Thymus (tissue), 11 donors: ENCODE data around the gene TRAPPC3. TPM values are rescaled to one million over a fixed set of nuclear protein-coding genes. Genes with fewer than 3 reads are reported as not detected.

Experiments used
- DNase-seq, 9 donors: peaks; one replicate each; pipeline ENCODE4 v3.0.0-alpha.2; 2013; ENCODE audit warnings: low spot score in 9 of 9, low read depth in 6 of 9, missing footprints in 1 of 9
- H3K27ac ChIP-seq, 2 donors: one replicate each; pipeline ENCODE4 v1.5.1; 2013; ENCODE audit warnings: control low read depth in 1 of 2, low read depth in 1 of 2, low read length in 1 of 2, mild to moderate bottlenecking in 1 of 2, moderate library complexity in 1 of 2
- H3K27me3 ChIP-seq, 2 donors: one replicate each; pipeline ENCODE4 v1.5.1; 2013; ENCODE audit warnings: low read length in 1 of 2; ENCODE audit not compliant: control insufficient read depth in 2 of 2, insufficient read depth in 1 of 2
- H3K36me3 ChIP-seq, 2 donors: one replicate each; pipeline ENCODE4 v1.5.1; 2013; ENCODE audit warnings: low read length in 1 of 2, mild to moderate bottlenecking in 1 of 2, moderate library complexity in 1 of 2; ENCODE audit not compliant: control insufficient read depth in 2 of 2, insufficient read depth in 2 of 2
- H3K4me1 ChIP-seq, 2 donors: one replicate each; pipeline ENCODE4 v1.5.1; 2013; ENCODE audit warnings: low read length in 2 of 2; ENCODE audit not compliant: control insufficient read depth in 2 of 2, insufficient read depth in 2 of 2
- H3K4me3 ChIP-seq, 2 donors: one replicate each; pipeline ENCODE4 v1.5.1; 2013; ENCODE audit warnings: low read length in 2 of 2, control low read depth in 1 of 2, mild to moderate bottlenecking in 1 of 2
- H3K9me3 ChIP-seq, 2 donors: one replicate each; pipeline ENCODE4 v1.5.1; 2013; ENCODE audit warnings: low read length in 1 of 2, mild to moderate bottlenecking in 1 of 2; ENCODE audit not compliant: control insufficient read depth in 2 of 2, insufficient read depth in 1 of 2
- WGBS: extraction: QIAGEN DNeasy Blood & Tissue Kit; methylation state at CpG from one replicate; pipeline ENCODE4 v1.1.7; 2013; 5-methylcytosine and 5-hydroxymethylcytosine counted together
- polyA plus RNA-seq: library from polyadenylated mRNA; stranded (reverse); fragments of 200-250 nt; gene quantifications from one replicate; pipeline ENCODE4 v1.2.3, GENCODE V29; 2013
- total RNA-seq: library from RNA; stranded (reverse); fragments of 120-200 nt; gene quantifications from one replicate; pipeline ENCODE4 v1.2.4, GENCODE V29; 2013
- donor health status: healthy.

Gene TRAPPC3
- total and polyA plus RNA-seq, 2 donors = 73.6 to 77.7 TPM

DNA sequence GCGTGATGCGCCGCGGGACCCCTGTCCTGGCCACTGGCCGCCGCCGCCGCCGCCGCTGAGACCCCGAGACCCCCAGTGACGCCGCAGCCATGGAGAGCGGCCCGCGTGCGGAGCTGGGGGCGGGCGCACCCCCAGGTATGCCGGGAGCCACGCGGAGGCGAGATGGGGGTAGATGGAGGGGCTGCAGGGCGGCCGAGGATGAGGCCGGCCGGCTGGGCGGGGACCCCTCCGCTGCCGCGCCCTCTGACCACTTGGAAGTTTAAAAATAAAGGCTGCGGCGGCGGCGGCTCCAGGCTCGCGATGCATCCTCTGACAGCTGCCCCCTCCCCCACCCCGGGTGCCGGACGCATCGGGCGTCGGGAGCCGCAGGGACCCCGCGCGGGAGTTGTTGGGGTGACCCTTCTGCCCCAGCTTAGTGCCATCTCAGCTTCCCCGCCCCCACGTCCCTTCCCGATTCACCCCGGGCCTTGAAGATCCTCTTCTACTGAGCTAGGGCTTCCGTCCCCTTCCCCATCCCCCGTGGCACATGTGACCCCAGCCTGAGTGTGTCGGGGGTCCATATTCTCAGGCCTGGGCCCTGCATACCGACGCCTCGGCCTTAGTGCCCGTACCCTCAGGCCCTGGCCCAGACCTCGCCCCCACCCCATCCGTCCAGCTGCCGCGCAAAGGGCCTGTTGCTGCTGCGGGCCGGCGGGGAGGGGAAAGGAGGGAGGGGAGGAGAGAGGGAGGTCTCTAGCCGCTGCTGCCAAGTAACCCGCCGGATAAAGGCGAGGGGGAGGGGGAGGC lies 7.2 kb upstream of the TRAPPC3 start:
- peak overlapping the region; percentile 92 to 99 for H3K4me3 ChIP-seq
- H3K27ac ChIP-seq = peak overlapping the region; percentile 83 to 95
- peaks cover 0 to 14% of the 10 kb centered on the region in 2 donors for H3K36me3 ChIP-seq
- DNase-seq = peak in 5 of 9 donors; percentile 54 to 84 (median 65)
- H3K9me3 ChIP-seq = peaks cover 1 to 4% of the 10 kb centered on the region in 2 donors
- WGBS = under 1% methylated on average over 69 of the region's 69 CpGs
- H3K27me3 ChIP-seq = no peaks in the 10 kb centered on the region
- H3K4me1 ChIP-seq = peaks cover 40 to 69% of the 10 kb centered on the region in 2 donors

DNA sequence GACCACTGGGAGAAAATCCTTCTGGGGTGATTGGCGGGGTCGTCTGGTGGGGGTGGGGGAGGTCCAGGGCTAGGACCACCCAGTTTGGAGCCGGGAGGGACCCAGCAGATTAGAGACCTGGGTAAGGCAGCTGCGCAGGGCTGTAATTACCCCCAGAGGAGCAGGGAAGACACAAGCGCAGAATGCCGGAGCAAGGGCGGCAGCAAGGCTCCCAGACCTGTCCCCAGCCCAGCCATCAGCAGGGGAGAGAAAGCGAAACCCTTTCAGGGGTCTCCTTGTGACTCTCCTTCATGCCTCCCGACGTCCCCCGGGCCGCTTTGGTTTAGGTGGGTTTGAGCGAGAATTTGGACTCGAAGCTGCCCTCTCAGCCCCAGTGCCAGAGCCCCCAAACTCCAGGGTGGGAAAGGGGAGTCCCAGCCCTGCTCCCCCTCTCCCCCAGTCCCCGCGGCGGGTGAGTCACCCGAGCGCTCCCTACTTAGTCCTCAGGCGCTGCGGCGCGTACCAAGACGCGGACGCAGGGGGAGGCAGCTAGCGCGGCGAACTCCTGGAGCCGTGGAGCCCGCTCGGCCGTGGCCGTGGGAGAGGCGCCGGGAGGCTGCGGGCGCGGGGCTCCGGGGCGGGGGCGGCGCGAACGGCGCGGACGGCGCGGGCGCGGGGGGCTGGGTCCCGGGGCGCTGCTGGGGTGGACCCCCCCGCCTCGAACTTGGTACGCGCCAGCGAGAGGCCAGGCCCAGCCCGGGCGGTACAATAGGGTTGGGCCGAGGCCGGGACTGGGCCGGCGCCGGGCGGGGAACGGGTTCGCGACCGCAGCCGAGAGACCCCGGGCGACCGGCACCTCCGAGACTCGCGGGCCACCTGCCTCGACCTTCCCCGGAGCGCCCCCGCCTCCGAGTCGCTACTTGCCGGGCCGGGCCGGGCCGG lies 6.4 kb upstream of the TRAPPC3 start, which contains the start of gene MAP7D1:
MAP7D1 (plus strand) TSS at position 753 of the 921 bp plus-strand sequence. CDS start 258 bp downstream, outside the sequence.
- Histone ChIP-seq H3K27me3 (no peaks in the 10 kb centered on the region), H3K27ac (peak within 1 kb of the TSS; percentile 92 to 95), H3K36me3 (peaks cover 0 to 14% of the 10 kb centered on the region in 2 donors), H3K4me3 (peak within 1 kb of the TSS; percentile 92 to 99), H3K9me3 (peaks cover 1% of the 10 kb centered on the region in 2 donors), H3K4me1 (peaks cover 37 to 69% of the 10 kb centered on the region in 2 donors)
- DNase-seq = peak in 5 of 9 donors; percentile 57 to 89 (median 81)
- WGBS = under 1% methylated on average over 88 of the region's 88 CpGs

DNA sequence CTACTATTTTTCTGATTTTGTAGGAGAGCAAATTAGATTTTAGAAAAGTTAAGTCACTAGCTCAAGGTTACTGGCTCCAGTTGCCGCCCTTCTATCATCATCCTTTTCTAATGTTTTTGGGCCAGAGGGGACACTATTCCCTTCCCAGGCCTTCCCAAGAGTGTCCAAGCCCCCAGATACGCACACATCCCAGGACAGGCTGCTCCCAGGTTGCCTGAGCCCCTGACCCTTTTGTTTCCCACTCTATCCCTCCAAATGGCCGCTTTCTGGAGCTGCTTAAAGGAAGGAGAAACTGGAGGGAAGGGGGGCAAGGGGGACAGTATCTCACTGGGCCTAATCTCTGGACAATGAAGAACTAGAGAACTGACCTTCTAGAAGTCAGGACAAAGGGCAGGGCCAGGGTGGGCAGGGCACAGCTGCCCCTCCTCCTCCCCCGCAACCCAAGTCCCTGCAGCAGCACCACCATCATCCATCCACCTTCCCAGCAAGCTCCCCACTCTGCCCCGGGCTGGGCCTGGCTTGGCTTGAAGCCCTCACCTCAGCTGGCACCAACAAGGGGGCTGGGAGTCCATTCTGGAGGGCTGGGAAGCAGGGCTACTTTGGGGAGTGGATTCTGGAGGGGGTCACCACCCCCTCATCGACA lies 5.6 kb upstream of the TRAPPC3 start:
- Histone ChIP-seq H3K4me3 (peak overlapping the region; percentile 90 to 99), H3K4me1 (peaks cover 33 to 69% of the 10 kb centered on the region in 2 donors), H3K27ac (peak overlapping the region; percentile 92 to 95), H3K9me3 (no peaks in the 10 kb centered on the region), H3K27me3 (no peaks in the 10 kb centered on the region), H3K36me3 (peaks cover 0 to 13% of the 10 kb centered on the region in 2 donors)
- WGBS = 50% methylated on average over 6 of the region's 6 CpGs
- peak in 1 of 9 donors; percentile 36 for DNase-seq

DNA sequence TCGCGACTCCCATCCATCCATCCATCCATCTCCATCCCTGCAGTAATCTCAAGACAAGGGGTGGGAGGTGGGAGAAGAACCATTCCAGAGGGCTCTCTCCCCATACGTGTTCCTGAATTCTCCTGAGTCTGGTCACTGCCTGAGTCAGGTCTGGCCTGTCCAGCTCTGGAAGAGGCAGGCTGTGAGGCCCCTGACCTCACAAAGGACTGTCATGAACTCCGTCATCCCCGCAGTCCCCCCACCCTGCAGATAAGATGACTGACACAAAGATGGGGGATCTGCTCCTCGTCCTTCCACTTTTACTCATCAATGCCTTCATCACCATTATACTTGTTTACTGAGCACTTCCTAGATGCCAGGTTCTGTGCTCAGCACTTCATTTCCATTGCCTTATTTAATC lies 5.0 kb upstream of the TRAPPC3 start:
- Histone ChIP-seq H3K9me3 (no peaks in the 10 kb centered on the region), H3K27me3 (no peaks in the 10 kb centered on the region), H3K36me3 (peaks cover 0 to 7% of the 10 kb centered on the region in 2 donors), H3K4me1 (peaks cover 36 to 67% of the 10 kb centered on the region in 2 donors), H3K4me3 (no peak overlapping the region), H3K27ac (no peak overlapping the region)
- WGBS = 98% methylated on average over 6 of the region's 6 CpGs
- DNase-seq = no peak

DNA sequence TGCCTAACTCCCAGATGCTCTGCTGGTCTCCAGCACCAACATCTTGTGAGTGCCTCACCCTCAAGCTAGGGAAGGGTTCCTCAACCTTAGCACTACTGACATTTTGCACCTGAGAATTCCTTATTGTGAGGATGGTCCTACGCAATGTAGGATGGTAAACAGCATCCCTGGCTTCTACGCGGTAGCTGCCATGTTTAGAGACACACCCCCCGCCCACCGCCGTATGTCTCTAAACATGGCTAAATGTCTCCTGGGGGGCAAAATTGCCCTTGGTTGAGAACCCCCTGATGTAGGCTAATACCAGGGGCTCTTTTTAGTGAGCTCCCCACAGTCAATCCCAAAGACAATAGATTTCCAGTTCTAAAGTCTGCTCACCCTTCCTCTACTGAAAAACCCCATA lies 4.2 kb upstream of the TRAPPC3 start:
- Histone ChIP-seq H3K27ac (no peak overlapping the region), H3K36me3 (peaks cover 0 to 5% of the 10 kb centered on the region in 2 donors), H3K27me3 (no peaks in the 10 kb centered on the region), H3K9me3 (no peaks in the 10 kb centered on the region), H3K4me3 (no peak overlapping the region), H3K4me1 (peaks cover 35 to 63% of the 10 kb centered on the region in 2 donors)
- no peak for DNase-seq
- WGBS = 98% methylated on average over 6 of the region's 6 CpGs

DNA sequence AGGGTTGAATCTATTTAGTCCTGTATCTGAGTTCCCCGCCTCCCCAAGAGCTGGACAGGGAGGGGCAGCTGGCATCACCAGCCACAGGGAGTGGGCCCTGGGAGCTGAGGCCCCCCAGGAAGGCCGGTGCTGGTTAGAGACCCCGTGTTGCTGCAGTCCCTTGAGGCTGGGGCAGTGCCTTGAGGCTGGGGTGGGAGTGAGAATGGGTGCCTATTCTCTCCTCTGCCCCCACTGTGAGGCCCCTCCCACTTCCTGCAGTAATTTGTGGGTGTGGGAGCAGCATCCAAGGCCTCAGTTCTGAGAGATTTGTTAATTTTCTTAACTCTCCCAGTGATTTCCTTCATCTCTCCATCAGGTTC lies 2.5 kb upstream of the TRAPPC3 start:
- Histone ChIP-seq H3K9me3 (no peaks in the 10 kb centered on the region), H3K27me3 (no peaks in the 10 kb centered on the region), H3K36me3 (no peaks in the 10 kb centered on the region), H3K27ac (peak overlapping the region; percentile 80 to 93), H3K4me1 (peaks cover 25 to 53% of the 10 kb centered on the region in 2 donors), H3K4me3 (no peak overlapping the region)
- WGBS = 56% methylated on average over 3 of the region's 3 CpGs
- peak in 3 of 9 donors; percentile 65 to 83 (median 67) for DNase-seq

DNA sequence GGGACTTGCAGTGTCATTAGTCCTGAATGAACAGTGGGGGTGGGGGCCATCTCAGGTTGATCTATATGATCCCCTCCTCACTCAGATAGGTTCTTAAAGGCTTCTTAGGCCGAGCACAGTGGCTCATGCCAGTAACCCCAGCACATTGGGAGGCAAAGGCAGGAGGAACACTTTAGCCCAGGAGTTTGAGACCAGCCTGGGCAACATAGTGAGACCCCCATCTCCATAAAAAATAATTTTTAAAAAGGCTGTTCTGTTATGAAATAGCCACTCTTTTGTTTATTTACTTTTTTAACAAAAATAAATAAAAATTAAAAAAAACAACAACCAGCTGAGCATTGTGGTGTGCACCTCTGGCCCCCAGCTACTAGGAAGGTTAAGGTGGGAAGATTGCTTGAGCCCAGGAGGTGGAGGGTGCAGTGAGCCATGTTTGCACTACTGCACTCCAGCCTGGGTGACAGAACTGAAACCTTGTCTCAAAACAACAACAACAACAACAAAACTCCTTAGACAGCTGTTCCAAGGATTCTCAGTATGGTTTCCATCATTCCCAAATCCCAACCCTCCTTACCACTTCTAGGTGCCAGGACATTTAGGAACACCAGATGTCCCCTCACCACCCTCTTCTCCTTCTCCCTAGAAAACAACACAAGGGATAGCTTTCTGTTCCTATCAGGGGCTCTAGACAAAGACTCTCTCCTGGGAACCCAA lies 2.0 kb upstream of the TRAPPC3 start:
- Histone ChIP-seq H3K27ac (peak overlapping the region; percentile 80 to 93), H3K4me3 (no peak overlapping the region), H3K36me3 (peaks cover 0 to 3% of the 10 kb centered on the region in 2 donors), H3K27me3 (no peaks in the 10 kb centered on the region), H3K4me1 (peaks cover 25 to 53% of the 10 kb centered on the region in 2 donors), H3K9me3 (no peaks in the 10 kb centered on the region)
- DNase-seq = peak in 1 of 9 donors; percentile 10
- WGBS = 88% methylated on average over 1 of the region's 1 CpG
